Stimulated activated CD4-positive, alpha-beta T cell treated with anti-CD3 and anti-CD28 coated beads, Interleukin-15, amount 100 ng/mL, for 1 hour (primary cell): ENCODE results near the gene KCTD10.
"Not testable (repeated sequence)": the region's sequence is repeated elsewhere in the genome, so short reads cannot be mapped to it uniquely, and the experiment has no call there.

ENCODE experiments used
- DNase-seq, 2 donors: peaks; one replicate each; pipeline ENCODE4 v3.0.0-alpha.2; 2020; ENCODE audit warnings: low read depth in 1 of 2, low spot score in 1 of 2

Gene KCTD10

GRCh38 chr12:109422251-109422650 lies 54.8 kb downstream of the KCTD10 start:
- no peak for DNase-seq

- DNase-seq, result no peak
These were observed 55.6 kb downstream of the KCTD10 start for GRCh38 chr12:109421355-109422087.

- DNase-seq, result no peak
These were observed 58.1 kb downstream of the KCTD10 start for GRCh38 chr12:109418848-109419480.

GRCh38 chr12:109406147-109406546 lies 71.0 kb downstream of the KCTD10 start:
- DNase-seq, result not testable (repeated sequence)

- not testable (repeated sequence) for DNase-seq
These were observed 72.3 kb downstream of the KCTD10 start for GRCh38 chr12:109404841-109405240.
